Immature natural killer cell (primary cell): ENCODE results near the gene VIL1. TPM values are rescaled to one million over a fixed set of nuclear protein-coding genes. Genes with fewer than 3 reads are reported as not detected.

ENCODE experiments used
- DNase-seq, 3 donors: peaks; one replicate each; pipeline ENCODE4 v3.0.0; 2022; ENCODE audit warnings: mixed read lengths in 1 of 3
- H3K27ac Mint-ChIP-seq, 6 donors: one replicate each; pipeline ENCODE4 v1.8.0; 2020; ENCODE audit warnings: mixed read lengths in 6 of 6, mild to moderate bottlenecking in 5 of 6, inconsistent platforms in 4 of 6, moderate library complexity in 3 of 6
- H3K27me3 Mint-ChIP-seq, 3 donors: one replicate each; pipeline ENCODE4 v1.8.0; 2020 to 2021; ENCODE audit warnings: low read depth in 3 of 3, mild to moderate bottlenecking in 3 of 3, mixed read lengths in 3 of 3, moderate library complexity in 3 of 3, inconsistent platforms in 1 of 3
- H3K36me3 Mint-ChIP-seq, 3 donors: one replicate each; pipeline ENCODE4 v1.8.0; 2020; ENCODE audit warnings: mixed read lengths in 3 of 3, inconsistent platforms in 2 of 3, mild to moderate bottlenecking in 2 of 3
- H3K4me1 Mint-ChIP-seq, 2 donors: one replicate each; pipeline ENCODE4 v1.8.0; 2020; ENCODE audit warnings: inconsistent platforms in 2 of 2, mild to moderate bottlenecking in 2 of 2, mixed read lengths in 2 of 2, moderate library complexity in 1 of 2
- H3K4me3 Mint-ChIP-seq, 5 donors: one replicate each; pipeline ENCODE4 v1.8.0; 2020; ENCODE audit warnings: mild to moderate bottlenecking in 5 of 5, mixed read lengths in 5 of 5, inconsistent platforms in 3 of 5, moderate library complexity in 3 of 5
- H3K9me3 Mint-ChIP-seq, 6 donors: one replicate each; pipeline ENCODE4 v1.8.0; 2020; ENCODE audit warnings: mild to moderate bottlenecking in 6 of 6, mixed read lengths in 6 of 6, inconsistent platforms in 4 of 6, moderate library complexity in 3 of 6
- polyA plus RNA-seq, 3 donors: library from polyadenylated mRNA; unstranded; fragments of 300-500 nt; fragmentation: Illumina TruSeq; gene quantifications; one replicate each; pipeline ENCODE4 v1.2.3, GENCODE V29; 2021

VIL1 gene
- under 1 TPM in 2 of 3 donors, not detected in 1; 0.47 to 0.63 TPM for polyA plus RNA-seq

GRCh38 chr2:218418717-218419458 lies at the start of gene VIL1:
Gene VIL1 (plus strand): TSS chr2:218419123. CDS start chr2:218423779, 4,656 bp downstream.
- peak within 1 kb of the TSS in 2 of 6 donors; percentile 6 to 59 for H3K27ac Mint-ChIP-seq
- DNase-seq, result no peak
- H3K36me3 Mint-ChIP-seq, result no peaks in the 10 kb centered on the region
- no peaks in the 10 kb centered on the region for H3K9me3 Mint-ChIP-seq
- no peak within 1 kb of the TSS for H3K4me3 Mint-ChIP-seq
- H3K27me3 Mint-ChIP-seq, result peaks cover 1 to 3% (median 2%) of the 10 kb centered on the region in 3 donors
- peaks cover 0 to 6% of the 10 kb centered on the region in 2 donors for H3K4me1 Mint-ChIP-seq

- H3K27ac Mint-ChIP-seq, result peak overlapping the region; percentile 55 to 96 (median 74)
- peaks cover 27 to 33% of the 10 kb centered on the region in 2 donors for H3K4me1 Mint-ChIP-seq
- peak overlapping the region in 4 of 5 donors; percentile 82 to 89 (median 87) for H3K4me3 Mint-ChIP-seq
- H3K27me3 Mint-ChIP-seq, result peaks cover 2 to 3% (median 2%) of the 10 kb centered on the region in 3 donors
- no peaks in the 10 kb centered on the region for H3K9me3 Mint-ChIP-seq
- DNase-seq, result no peak
- no peaks in the 10 kb centered on the region for H3K36me3 Mint-ChIP-seq
Measured at GRCh38 chr2:218369330-218369729, 49.6 kb upstream of the VIL1 start.

- H3K36me3 Mint-ChIP-seq, result no peaks in the 10 kb centered on the region
Measured at GRCh38 chr2:218370410-218371063, 48.4 kb upstream of the VIL1 start.

GRCh38 chr2:218371983-218372350 lies 47.0 kb upstream of the VIL1 start:
- Mint-ChIP-seq H3K27ac (peak overlapping the region in 1 of 6 donors; percentile 50), H3K36me3 (no peaks in the 10 kb centered on the region), H3K4me3 (no peak overlapping the region), H3K27me3 (peaks cover 0 to 3% (median 2%) of the 10 kb centered on the region in 3 donors), H3K9me3 (no peaks in the 10 kb centered on the region), H3K4me1 (peaks cover 20 to 29% of the 10 kb centered on the region in 2 donors)
- no peak for DNase-seq

More at GRCh38 chr2:218370410-218371063, 48.4 kb upstream of the VIL1 start:
- Mint-ChIP-seq H3K9me3 (no peaks in the 10 kb centered on the region), H3K27me3 (peaks cover 2 to 3% (median 2%) of the 10 kb centered on the region in 3 donors), H3K4me3 (no peak overlapping the region), H3K4me1 (peaks cover 25 to 33% of the 10 kb centered on the region in 2 donors), H3K27ac (peak overlapping the region; percentile 23 to 87 (median 54))
- no peak for DNase-seq

- Mint-ChIP-seq H3K27me3 (no peaks in the 10 kb centered on the region), H3K4me3 (no peak overlapping the region), H3K4me1 (peaks cover 0 to 6% of the 10 kb centered on the region in 2 donors), H3K27ac (no peak overlapping the region), H3K9me3 (no peaks in the 10 kb centered on the region), H3K36me3 (no peaks in the 10 kb centered on the region)
- DNase-seq, result no peak
Measured at GRCh38 chr2:218374795-218375194, 44.1 kb upstream of the VIL1 start.

GRCh38 chr2:218375212-218375611 lies 43.7 kb upstream of the VIL1 start:
- H3K4me1 Mint-ChIP-seq, result peaks cover 0 to 1% of the 10 kb centered on the region in 2 donors
- H3K27me3 Mint-ChIP-seq, result no peaks in the 10 kb centered on the region
- no peak overlapping the region for H3K27ac Mint-ChIP-seq

GRCh38 chr2:218378053-218378452 lies 40.9 kb upstream of the VIL1 start:
- DNase-seq, result no peak
- Mint-ChIP-seq H3K4me1 (peaks cover 7 to 9% of the 10 kb centered on the region in 2 donors), H3K4me3 (no peak overlapping the region), H3K36me3 (no peaks in the 10 kb centered on the region), H3K9me3 (no peaks in the 10 kb centered on the region), H3K27ac (no peak overlapping the region), H3K27me3 (peaks cover 0 to 5% (median 0%) of the 10 kb centered on the region in 3 donors)

More at GRCh38 chr2:218375212-218375611, 43.7 kb upstream of the VIL1 start:
- DNase-seq, result no peak
- H3K36me3 Mint-ChIP-seq, result no peaks in the 10 kb centered on the region
- H3K4me3 Mint-ChIP-seq, result no peak overlapping the region
- no peaks in the 10 kb centered on the region for H3K9me3 Mint-ChIP-seq

- DNase-seq, result no peak
- H3K4me1 Mint-ChIP-seq, result peaks cover 7 to 9% of the 10 kb centered on the region in 2 donors
- H3K36me3 Mint-ChIP-seq, result no peaks in the 10 kb centered on the region
- H3K27ac Mint-ChIP-seq, result peak within 1 kb of the TSS in 3 of 6 donors; percentile 14 to 34 (median 27)
- peak within 1 kb of the TSS in 3 of 5 donors; percentile 7 to 45 (median 24) for H3K4me3 Mint-ChIP-seq
- no peaks in the 10 kb centered on the region for H3K9me3 Mint-ChIP-seq
- H3K27me3 Mint-ChIP-seq, result peaks cover 0 to 9% (median 0%) of the 10 kb centered on the region in 3 donors
Measured at GRCh38 chr2:218381916-218382366, 37.0 kb upstream of the VIL1 start, which contains the start of gene SLC11A1. Gene SLC11A1 (plus strand): TSS chr2:218382273. CDS start chr2:218382369, 96 bp downstream.

- Mint-ChIP-seq H3K4me3 (no peak overlapping the region), H3K9me3 (no peaks in the 10 kb centered on the region), H3K27me3 (peaks cover 0 to 13% (median 2%) of the 10 kb centered on the region in 3 donors), H3K36me3 (no peaks in the 10 kb centered on the region), H3K27ac (no peak overlapping the region), H3K4me1 (peaks cover 10 to 15% of the 10 kb centered on the region in 2 donors)
- DNase-seq, result no peak
Measured at GRCh38 chr2:218382785-218383184, 36.1 kb upstream of the VIL1 start.

GRCh38 chr2:218383892-218384519 lies 34.9 kb upstream of the VIL1 start:
- peaks cover 0 to 13% (median 2%) of the 10 kb centered on the region in 3 donors for H3K27me3 Mint-ChIP-seq
- H3K4me3 Mint-ChIP-seq, result no peak overlapping the region
- no peaks in the 10 kb centered on the region for H3K9me3 Mint-ChIP-seq
- H3K4me1 Mint-ChIP-seq, result peaks cover 11 to 16% of the 10 kb centered on the region in 2 donors
- no peak overlapping the region for H3K27ac Mint-ChIP-seq
- DNase-seq, result no peak
- no peaks in the 10 kb centered on the region for H3K36me3 Mint-ChIP-seq

- no peaks in the 10 kb centered on the region for H3K9me3 Mint-ChIP-seq
- DNase-seq, result no peak
- peaks cover 19 to 26% of the 10 kb centered on the region in 2 donors for H3K4me1 Mint-ChIP-seq
- no peaks in the 10 kb centered on the region for H3K36me3 Mint-ChIP-seq
- no peak overlapping the region for H3K27ac Mint-ChIP-seq
- peaks cover 0 to 13% (median 2%) of the 10 kb centered on the region in 3 donors for H3K27me3 Mint-ChIP-seq
- H3K4me3 Mint-ChIP-seq, result no peak overlapping the region
Measured at GRCh38 chr2:218384975-218385374, 33.9 kb upstream of the VIL1 start.

GRCh38 chr2:218386505-218387368 lies 32.2 kb upstream of the VIL1 start:
- Mint-ChIP-seq H3K27me3 (peaks cover 0 to 10% (median 2%) of the 10 kb centered on the region in 3 donors), H3K36me3 (no peaks in the 10 kb centered on the region), H3K27ac (peak overlapping the region in 1 of 6 donors; percentile 40), H3K9me3 (no peaks in the 10 kb centered on the region), H3K4me3 (peak overlapping the region in 1 of 5 donors; percentile 65), H3K4me1 (peaks cover 19 to 25% of the 10 kb centered on the region in 2 donors)
- no peak for DNase-seq
